SH-SY5Y (cell line): ENCODE data around the gene LSAMP.

ENCODE experiments used
- GATA2 ChIP-seq: IDR thresholded peaks from 2 replicates; pipeline ENCODE4 v1.6.1; 2011; ENCODE audit warnings: mild to moderate bottlenecking, low read depth, low read length
- GATA3 ChIP-seq: IDR thresholded peaks from 2 replicates; pipeline ENCODE4 v1.6.1; 2011; ENCODE audit warnings: low read depth, mild to moderate bottlenecking, low read length, moderate library complexity

Gene LSAMP

DNA sequence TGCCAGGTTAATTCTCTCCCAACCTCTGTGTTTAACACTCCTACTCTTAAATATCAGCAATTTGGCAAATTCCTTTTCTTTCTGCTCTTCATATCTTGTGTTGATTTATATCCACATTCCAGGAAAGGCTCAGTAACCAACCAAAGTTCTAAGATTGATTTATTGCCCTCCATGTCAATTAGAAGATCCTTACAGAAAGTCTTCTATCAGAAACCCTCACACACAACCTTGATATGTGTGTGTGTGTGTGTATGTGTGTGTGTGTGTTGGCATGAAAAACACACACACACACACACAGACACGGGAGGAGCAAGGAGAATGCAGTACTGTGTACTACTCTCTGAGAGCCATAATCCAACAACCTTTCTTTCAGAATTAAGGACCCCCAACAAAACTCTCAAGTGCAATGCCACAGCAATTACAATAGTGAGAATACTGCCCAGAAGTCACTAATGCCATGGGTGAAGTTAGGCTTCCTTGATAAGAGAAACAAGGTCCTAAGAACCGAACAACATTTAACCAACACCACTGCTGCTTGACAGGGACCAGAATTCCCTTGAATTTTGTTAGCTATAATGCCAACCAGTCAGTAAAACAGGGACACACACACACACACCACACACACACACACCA is 1.1 kb downstream of the LSAMP start:
- TF ChIP-seq GATA2 (no peak), GATA3 (no peak)

DNA sequence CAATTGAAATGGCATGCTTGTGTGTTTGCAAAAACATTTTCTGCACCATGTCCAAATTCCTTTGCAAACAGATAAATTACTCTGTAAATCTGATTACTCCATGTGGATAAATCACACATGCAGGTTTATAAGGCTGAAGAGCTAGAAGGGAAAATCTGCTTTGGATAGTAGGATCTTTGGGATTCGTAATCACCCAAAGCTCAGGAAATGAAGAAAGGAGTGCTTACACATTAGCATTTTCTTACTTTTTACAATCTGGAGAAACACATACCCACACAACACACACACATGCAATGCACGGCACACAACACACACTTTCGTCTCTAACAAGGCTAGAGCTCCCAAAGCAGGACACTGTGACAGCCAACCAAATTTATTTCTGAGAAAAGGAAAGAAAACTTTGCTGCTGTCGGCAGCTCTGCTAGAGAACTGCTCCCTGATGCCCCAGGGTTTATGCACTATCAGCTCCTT is 2.1 kb downstream of the LSAMP start:
- TF ChIP-seq GATA2 (no peak), GATA3 (no peak)

DNA sequence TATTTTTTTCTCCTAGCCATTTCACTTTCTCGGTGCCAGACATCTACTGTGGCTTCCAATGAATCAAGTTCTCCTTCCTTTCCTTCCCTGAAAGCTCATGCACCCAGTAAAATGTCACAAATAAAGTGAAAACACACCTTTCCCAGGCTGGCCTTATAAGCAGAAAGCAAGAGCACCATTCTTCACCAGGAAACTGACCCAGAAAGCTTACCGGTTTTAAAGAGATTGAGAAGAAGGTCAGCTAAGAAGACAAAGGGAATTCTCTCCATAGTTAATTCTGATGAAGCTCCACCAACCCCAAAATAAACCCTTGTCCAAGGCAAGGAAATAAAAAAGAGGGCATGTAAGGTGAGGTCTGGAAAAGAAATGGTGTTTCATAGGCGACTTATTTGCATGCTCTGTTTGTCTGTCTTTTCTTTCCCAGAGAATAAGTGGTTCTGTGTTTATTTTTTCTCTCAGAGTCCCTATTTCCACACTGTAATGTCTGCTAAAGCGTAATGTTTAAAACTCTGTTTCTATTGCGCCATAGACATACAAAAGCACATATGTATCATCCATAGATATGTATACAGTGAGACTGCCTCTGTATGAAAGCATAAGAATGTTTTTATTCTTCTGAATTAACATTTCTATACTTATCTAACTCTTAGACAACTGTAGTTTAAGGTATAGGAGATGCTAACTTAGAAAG is 2.8 kb downstream of the LSAMP start:
- TF ChIP-seq GATA3 (no peak), GATA2 (no peak)

DNA sequence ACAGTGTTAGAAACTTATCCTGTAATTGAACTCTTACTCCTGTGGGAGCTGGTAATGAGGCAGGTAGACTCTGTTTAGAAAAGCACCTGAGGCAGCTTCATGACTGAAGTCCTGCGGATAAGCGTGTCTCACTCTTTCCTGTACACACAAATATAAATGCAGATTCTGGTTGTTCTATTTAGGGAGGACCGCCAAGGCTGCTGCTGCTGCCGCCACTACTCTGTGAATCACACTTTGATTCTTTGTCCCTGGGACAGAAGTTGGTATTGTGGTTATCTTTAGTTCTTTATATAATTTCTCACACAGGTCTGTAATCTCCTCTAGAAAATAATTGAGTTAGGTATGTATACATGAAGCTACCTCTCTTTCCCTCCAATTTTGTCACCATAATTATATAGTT is 3.6 kb downstream of the LSAMP start:
- TF ChIP-seq GATA2 (no peak), GATA3 (no peak)

DNA sequence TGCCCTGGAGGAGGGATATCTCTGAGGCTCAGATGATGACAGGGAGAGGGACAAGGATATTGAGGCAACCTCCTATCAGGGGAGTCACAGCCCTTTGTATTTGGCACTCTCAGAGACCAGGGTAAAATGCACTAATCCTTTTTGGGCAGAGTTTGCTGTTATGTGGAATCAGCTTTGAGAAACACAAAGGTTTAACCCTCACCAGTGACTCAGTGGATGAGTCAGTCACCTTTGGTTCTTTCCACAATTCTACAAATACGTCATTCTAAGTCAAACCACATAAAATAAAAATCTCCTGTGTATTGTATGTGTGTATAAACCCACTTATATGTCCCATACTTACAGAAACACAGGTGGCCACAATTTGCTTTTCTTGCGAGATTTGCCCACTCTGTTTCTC is 5.1 kb downstream of the LSAMP start:
- no peak for TF ChIP-seq GATA2

DNA sequence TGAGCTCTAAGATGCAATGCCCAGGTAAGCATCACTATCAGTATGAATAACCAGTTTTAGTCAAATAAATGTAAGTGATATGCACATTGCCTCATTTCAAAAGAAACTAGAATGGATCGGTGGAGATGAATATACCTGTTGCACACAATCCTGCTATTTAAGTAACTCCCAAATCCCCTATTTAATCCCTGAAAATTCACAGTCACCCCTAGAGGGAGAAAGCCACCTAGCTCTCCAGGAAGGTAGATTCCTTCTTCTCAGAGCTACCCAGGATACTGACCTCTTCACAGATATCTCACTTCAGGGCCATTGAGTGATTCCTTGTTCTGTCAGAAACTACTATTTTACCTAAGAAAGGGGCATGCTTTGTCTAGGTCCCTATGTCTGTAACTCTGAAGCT is 11.7 kb downstream of the LSAMP start:
- no peak for TF ChIP-seq GATA3
- TF ChIP-seq GATA2: no peak

DNA sequence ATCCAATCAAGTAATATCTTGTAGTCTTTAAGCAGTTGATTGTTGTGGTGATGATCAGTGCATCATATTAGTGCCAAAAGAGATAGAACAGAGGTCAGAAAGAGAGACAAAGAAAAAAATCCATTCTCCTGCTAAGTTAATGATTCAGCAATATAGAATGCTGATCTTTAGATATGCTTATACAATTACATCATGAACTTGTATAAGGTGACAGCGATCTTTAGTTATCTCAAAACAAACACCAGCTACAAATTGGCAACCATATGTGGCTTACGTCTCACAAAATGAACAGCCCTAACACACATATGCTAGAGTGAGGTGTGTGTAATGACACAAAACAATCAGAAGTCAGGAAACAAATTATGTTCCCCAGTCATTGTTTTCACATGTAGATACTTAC is 12.5 kb downstream of the LSAMP start:
- TF ChIP-seq GATA2 (no peak), GATA3 (no peak)

DNA sequence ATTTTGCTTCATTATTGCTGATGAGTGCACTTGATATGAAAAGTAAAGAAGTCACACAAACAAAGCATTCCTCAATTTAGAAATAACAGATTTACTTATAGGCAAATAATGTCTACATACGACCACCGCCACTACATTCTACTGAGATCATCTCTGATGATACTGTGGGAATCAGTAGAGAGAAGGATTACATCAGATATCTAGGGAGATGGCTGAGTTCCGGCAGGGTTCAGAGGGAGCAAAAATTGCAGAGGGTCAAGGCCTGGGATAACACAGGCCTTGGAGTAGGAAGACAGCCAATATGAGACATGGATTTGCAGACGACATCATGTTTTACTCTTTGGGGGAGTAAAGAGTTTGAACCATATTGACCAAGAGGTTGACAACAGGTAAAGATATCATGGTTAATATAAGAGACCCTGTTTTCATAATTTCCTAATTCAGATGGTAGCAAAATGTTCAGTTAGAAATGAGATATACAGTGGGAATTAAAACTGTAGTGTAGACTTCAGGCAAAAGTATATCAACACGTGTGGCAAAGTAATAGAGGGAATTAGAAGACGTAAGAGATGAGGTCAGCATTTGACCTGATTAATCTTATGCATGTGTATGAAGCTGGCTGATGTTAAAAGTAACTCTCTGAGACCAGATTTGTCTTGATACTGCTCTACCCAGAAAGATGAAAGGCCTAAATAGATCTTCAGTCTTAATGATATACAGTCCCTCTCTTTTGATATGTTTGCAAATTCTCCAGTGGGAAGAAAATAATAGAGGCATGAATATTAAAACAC is 15.6 kb downstream of the LSAMP start:
- TF ChIP-seq GATA3 (no peak), GATA2 (no peak)

DNA sequence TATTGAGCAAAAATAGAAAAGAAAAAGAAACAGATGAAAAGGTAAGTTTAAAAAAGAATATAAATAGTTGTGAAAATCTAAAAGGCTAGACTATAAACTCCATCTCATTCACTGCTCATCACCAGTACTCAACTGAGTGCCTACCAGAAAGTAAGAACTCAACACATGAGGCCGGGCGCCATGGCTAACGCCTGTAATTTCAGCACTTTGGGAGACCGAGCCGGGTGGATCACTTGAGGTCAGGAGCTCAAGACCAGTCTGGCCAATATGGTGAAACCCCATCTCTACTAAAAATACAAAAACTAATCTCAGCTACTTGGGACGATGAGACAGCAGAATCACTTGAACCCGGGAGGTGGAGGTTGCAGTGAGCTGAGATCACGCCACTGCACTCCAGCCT is 19.3 kb downstream of the LSAMP start:
- no peak for TF ChIP-seq GATA3
- TF ChIP-seq GATA2: no peak

DNA sequence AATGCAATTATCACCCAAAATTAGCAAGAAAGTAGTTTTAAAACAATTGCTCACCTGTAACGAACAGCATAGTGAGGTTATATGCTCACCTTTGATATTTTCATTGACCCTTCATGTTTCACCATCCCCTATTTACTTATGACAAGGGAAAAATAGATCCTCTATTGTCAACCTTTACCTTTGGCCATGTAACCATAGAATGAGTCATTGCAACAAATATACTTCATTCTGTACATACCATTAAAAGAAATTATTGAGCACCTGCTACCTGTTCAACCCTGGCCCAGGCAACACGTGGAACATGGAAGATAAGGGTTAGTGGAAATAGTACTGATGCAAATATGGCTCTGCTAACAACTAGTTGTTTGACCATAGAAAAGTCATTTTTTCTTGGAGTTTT is 20.2 kb downstream of the LSAMP start:
- TF ChIP-seq GATA2 (no peak), GATA3 (no peak)

DNA sequence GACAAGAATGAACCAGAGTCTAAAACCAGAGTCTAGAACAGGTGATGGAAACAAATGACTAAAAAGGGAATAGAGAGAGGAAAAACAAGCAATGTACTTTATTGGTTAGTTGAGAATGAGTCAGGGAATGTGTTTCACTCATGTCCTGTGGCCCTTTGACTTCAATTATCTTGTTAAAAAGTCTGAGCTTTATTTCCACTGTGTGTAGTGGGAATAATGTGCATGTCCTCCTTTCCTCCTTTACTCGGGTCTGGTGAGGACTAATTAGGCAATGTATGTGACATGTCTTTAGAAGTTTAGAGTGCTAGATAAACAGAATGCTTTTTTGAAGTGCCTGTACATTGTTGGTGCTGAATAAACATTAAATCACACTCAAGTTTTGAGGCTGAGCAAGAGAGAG is 21.3 kb downstream of the LSAMP start:
- TF ChIP-seq GATA3 (no peak), GATA2 (no peak)

DNA sequence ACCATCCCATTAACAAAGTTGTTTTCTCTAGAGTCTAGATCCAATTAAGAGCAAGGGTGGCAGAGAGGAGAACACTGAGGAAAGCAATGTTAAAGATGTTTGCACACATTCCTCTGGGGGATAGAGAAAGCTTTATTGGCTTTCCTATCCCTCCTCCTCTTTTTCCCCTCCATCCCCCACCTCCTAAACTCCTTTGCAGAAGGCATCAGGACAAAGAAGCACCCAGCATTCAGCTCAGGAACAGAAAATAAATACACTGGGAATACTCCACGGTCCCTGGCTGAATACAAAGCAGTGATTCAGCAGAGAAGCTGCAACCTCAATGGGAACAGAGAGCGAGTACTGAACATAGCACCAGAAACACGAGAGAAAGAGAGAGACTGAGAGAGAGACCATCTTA is 21.9 kb downstream of the LSAMP start:
- TF ChIP-seq GATA3: no peak
- TF ChIP-seq GATA2: no peak

DNA sequence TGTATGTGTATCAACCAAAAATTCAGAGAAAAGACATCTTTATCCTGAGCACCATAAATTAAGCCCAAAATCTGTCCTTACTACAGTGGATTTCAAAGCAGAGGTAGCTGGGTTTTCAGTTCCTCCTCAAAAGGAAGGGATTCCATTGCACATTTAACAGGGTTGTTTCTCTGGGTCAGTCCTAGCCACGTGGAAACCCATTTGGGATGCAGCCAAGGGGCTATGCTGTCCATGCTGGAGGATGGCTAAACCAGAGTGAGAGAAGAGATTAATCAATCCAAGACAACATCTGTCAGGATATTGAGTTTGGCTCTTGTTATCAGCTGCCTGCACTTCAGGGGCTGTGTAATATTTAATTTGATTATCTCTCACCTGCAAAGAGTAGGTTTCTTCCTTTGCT is 28.1 kb downstream of the LSAMP start:
- TF ChIP-seq GATA2: no peak
- TF ChIP-seq GATA3: no peak

DNA sequence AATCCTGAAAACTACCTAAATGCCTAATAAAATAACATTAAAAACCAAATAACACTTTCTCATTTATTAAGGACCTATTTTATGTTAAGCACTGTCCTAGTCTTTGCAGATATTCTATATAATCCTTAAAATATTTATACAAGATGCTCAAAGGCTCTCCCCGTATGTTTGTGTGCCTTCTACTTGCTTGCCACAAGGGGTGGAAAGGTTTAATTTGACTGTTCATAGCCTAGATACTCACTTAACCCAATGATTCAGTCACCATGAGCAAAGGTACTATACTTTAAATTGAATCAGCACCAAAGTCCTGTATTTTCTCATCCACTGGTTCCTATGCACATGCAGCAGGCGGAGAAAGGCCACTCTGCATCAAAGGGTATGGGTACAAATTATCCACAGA is 32.0 kb downstream of the LSAMP start:
- no peak for TF ChIP-seq GATA3
- no peak for TF ChIP-seq GATA2

DNA sequence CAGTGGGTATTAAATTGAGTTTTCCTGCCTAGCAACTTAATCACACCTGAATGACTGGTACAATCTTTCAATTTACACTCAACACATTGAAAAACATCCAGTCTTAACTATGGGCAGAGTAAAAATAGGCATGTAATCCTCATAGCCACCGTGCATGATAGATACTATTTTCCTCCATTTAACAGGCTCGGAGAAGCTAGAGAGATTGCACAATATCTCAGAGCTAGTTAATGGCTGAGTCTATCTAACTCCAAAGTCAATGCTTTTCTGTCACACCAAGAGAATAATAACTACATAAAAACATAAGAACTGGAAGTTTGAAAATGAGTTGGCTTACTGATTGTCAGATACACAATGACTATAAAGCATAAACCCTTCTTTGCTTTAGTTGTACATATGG is 36.8 kb downstream of the LSAMP start:
- TF ChIP-seq GATA2: no peak
- no peak for TF ChIP-seq GATA3
